GM12892 (cell line): ENCODE data around the gene FAM72B.
"Not testable (repeated sequence)": the region's sequence is repeated elsewhere in the genome, so short reads cannot be mapped to it uniquely, and the experiment has no call there.

Experiments used
- POLR2A ChIP-seq: IDR thresholded peaks from 2 replicates; pipeline ENCODE4 v1.6.1; 2011; ENCODE audit warnings: low read depth, low read length, control low read depth
- POLR2AphosphoS5 ChIP-seq: IDR thresholded peaks from 2 replicates; pipeline ENCODE4 v1.6.1; 2011; ENCODE audit warnings: low read depth, low read length, control low read depth

DNA sequence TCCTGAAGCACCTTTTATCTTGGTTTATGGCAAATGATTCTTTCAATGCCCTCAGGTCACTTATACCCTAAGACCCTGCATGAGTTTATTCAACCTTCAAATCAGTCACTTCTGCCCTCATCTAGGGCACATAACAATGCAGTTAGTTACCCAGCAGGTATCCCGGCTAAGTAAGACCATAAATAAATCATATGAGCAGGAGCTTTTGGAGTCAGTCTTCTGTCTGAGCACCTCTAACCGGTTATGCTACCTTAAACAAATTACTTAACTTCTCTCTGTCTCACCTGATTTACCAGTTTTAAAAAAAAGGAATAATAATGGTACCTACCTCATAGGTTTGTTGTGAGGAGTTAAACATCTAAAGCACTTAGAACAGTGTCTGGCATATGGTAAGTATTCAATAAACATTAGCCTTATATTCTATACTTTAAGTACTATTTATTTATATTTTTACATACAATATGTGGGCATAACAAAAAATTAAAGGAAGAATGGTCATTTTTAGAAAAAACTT, 16.9 kb downstream of the FAM72B start:
- TF ChIP-seq POLR2A, POLR2AphosphoS5: not testable (repeated sequence)
